GM21390 (cell line): Measurements from ENCODE around the gene HAUS7.

Source experiments
- ATAC-seq: cut with Tn5 transposase; IDR thresholded peaks from one replicate; pipeline ENCODE4 v1.9.1; 2021; ENCODE audit not compliant: unreplicated experiment

HAUS7 gene

GRCh38 chrX:153499876-153500275 lies 29.5 kb upstream of the HAUS7 start:
- no peak for ATAC-seq

- no peak for ATAC-seq
Measured at GRCh38 chrX:153499341-153499740, 29.0 kb upstream of the HAUS7 start.

GRCh38 chrX:153498453-153498852 lies 28.1 kb upstream of the HAUS7 start:
- ATAC-seq = no peak

- no peak for ATAC-seq
Measured at GRCh38 chrX:153496590-153496959, 26.2 kb upstream of the HAUS7 start.

- ATAC-seq = no peak
Measured at GRCh38 chrX:153495903-153496589, 25.7 kb upstream of the HAUS7 start.

GRCh38 chrX:153495362-153495751 lies 25.0 kb upstream of the HAUS7 start:
- ATAC-seq = no peak

GRCh38 chrX:153494541-153495361 lies 24.4 kb upstream of the HAUS7 start, which contains the start of gene BGN:
BGN (plus strand) TSS chrX:153494980; CDS start chrX:153504632, 9,652 bp downstream.
- no peak for ATAC-seq

- no peak for ATAC-seq
Measured at GRCh38 chrX:153494061-153494460, 23.7 kb upstream of the HAUS7 start.

GRCh38 chrX:153493085-153493484 lies 22.7 kb upstream of the HAUS7 start:
- no peak for ATAC-seq

- no peak for ATAC-seq
Measured at GRCh38 chrX:153492543-153492942, 22.2 kb upstream of the HAUS7 start.

GRCh38 chrX:153491918-153492317 lies 21.5 kb upstream of the HAUS7 start:
- ATAC-seq = no peak

- ATAC-seq = no peak
Measured at GRCh38 chrX:153491351-153491914, 21.1 kb upstream of the HAUS7 start.

- ATAC-seq = no peak
Measured at GRCh38 chrX:153490217-153490930, 20.0 kb upstream of the HAUS7 start.

- no peak for ATAC-seq
Measured at GRCh38 chrX:153488231-153488914, 18.0 kb upstream of the HAUS7 start.

GRCh38 chrX:153487590-153488071 lies 17.3 kb upstream of the HAUS7 start:
- no peak for ATAC-seq

GRCh38 chrX:153486171-153486570 lies 15.8 kb upstream of the HAUS7 start:
- no peak for ATAC-seq

- no peak for ATAC-seq
Measured at GRCh38 chrX:153485396-153486080, 15.2 kb upstream of the HAUS7 start.

- ATAC-seq = no peak
Measured at GRCh38 chrX:153482376-153483015, 12.1 kb upstream of the HAUS7 start.

- no peak for ATAC-seq
Measured at GRCh38 chrX:153481043-153481442, 10.7 kb upstream of the HAUS7 start.

GRCh38 chrX:153478746-153479145 lies 8.4 kb upstream of the HAUS7 start:
- no peak for ATAC-seq
